ENCODE data around the gene SHBG.
"Not testable (repeated sequence)": the region's sequence is repeated elsewhere in the genome, so short reads cannot be mapped to it uniquely, and the experiment has no call there.

SHBG gene

GRCh38 chr17:7611635-7612293 lies 18.2 kb upstream of the SHBG start:
- no peak for DNase-seq (ENCODE audit: low read depth in 2 of 3, low spot score in 1 of 3)

- no peak for DNase-seq (ENCODE audit: low read depth in 2 of 3, low spot score in 1 of 3)
Measured at GRCh38 chr17:7612294-7612640, 17.7 kb upstream of the SHBG start.

GRCh38 chr17:7613769-7614424 lies 16.0 kb upstream of the SHBG start:
- DNase-seq (ENCODE audit: low read depth in 2 of 3, low spot score in 1 of 3), result no peak

GRCh38 chr17:7614425-7615264 lies 15.3 kb upstream of the SHBG start, which contains the start of gene FXR2:
Gene FXR2, minus strand, starts transcription at chr17:7614897. Its CDS starts 365 bp downstream, at chr17:7614532.
- peak; percentile 98 to 100 (median 99) for DNase-seq (ENCODE audit: low read depth in 2 of 3, low spot score in 1 of 3)

GRCh38 chr17:7615265-7615747 lies 14.6 kb upstream of the SHBG start:
- DNase-seq (ENCODE audit: low read depth in 2 of 3, low spot score in 1 of 3), result no peak

GRCh38 chr17:7618608-7619007 lies 11.3 kb upstream of the SHBG start:
- no peak for DNase-seq (ENCODE audit: low read depth in 2 of 3, low spot score in 1 of 3)

- DNase-seq (ENCODE audit: low read depth in 2 of 3, low spot score in 1 of 3), result no peak
Measured at GRCh38 chr17:7620835-7621234, 9.1 kb upstream of the SHBG start.

GRCh38 chr17:7623661-7624060 lies 6.3 kb upstream of the SHBG start:
- no peak for DNase-seq (ENCODE audit: low read depth in 2 of 3, low spot score in 1 of 3)

GRCh38 chr17:7625749-7626148 lies 4.2 kb upstream of the SHBG start:
- DNase-seq (ENCODE audit: low read depth in 2 of 3, low spot score in 1 of 3), result not testable (repeated sequence)

GRCh38 chr17:7626307-7626706 lies 3.6 kb upstream of the SHBG start:
- no peak for DNase-seq (ENCODE audit: low read depth in 2 of 3, low spot score in 1 of 3)

- DNase-seq (ENCODE audit: low read depth in 2 of 3, low spot score in 1 of 3), result no peak
Measured at GRCh38 chr17:7626956-7627249, 3.0 kb upstream of the SHBG start.

GRCh38 chr17:7627250-7628121 lies 2.4 kb upstream of the SHBG start, which contains the start of gene SAT2:
Gene SAT2, minus strand, starts transcription at chr17:7627821. Its CDS starts 186 bp downstream, at chr17:7627635.
- peak; percentile 68 to 78 (median 76) for DNase-seq (ENCODE audit: low read depth in 2 of 3, low spot score in 1 of 3)

- no peak for DNase-seq (ENCODE audit: low read depth in 2 of 3, low spot score in 1 of 3)
Measured at GRCh38 chr17:7631398-7632380, 1.8 kb downstream of the SHBG start.

GRCh38 chr17:7632492-7632894 lies 2.6 kb downstream of the SHBG start:
- no peak for DNase-seq (ENCODE audit: low read depth in 2 of 3, low spot score in 1 of 3)

- DNase-seq (ENCODE audit: low read depth in 2 of 3, low spot score in 1 of 3), result no peak
Measured at GRCh38 chr17:7633093-7633492, 3.2 kb downstream of the SHBG start.

- DNase-seq (ENCODE audit: low read depth in 2 of 3, low spot score in 1 of 3), result peak in 1 of 3 donors; percentile 12
Measured at GRCh38 chr17:7634384-7634783, 4.4 kb downstream of the SHBG start.

GRCh38 chr17:7636163-7636562 lies 6.2 kb downstream of the SHBG start:
- no peak for DNase-seq (ENCODE audit: low read depth in 2 of 3, low spot score in 1 of 3)

- DNase-seq (ENCODE audit: low read depth in 2 of 3, low spot score in 1 of 3), result no peak
Measured at GRCh38 chr17:7640783-7641182, 10.8 kb downstream of the SHBG start.

- DNase-seq (ENCODE audit: low read depth in 2 of 3, low spot score in 1 of 3), result not testable (repeated sequence)
Measured at GRCh38 chr17:7641635-7642034, 11.7 kb downstream of the SHBG start.

GRCh38 chr17:7644775-7645174 lies 14.8 kb downstream of the SHBG start:
- no peak for DNase-seq (ENCODE audit: low read depth in 2 of 3, low spot score in 1 of 3)

All from stimulated activated CD4-positive, alpha-beta T cell treated with anti-CD3 and anti-CD28 coated beads, Interleukin-12 subunit alpha, Interleukin-12 subunit beta, amount 100 ng/mL, for 48 hours (primary cell).